CD4-positive, alpha-beta T cell treated with Interleukin-12 subunit alpha and Interleukin-12 subunit beta, for 1 hour (primary cell): ENCODE results near the gene POP5.

Experiments used
- DNase-seq: peaks from one replicate; pipeline ENCODE4 v3.0.0-alpha.2; 2020

The POP5 gene

DNA sequence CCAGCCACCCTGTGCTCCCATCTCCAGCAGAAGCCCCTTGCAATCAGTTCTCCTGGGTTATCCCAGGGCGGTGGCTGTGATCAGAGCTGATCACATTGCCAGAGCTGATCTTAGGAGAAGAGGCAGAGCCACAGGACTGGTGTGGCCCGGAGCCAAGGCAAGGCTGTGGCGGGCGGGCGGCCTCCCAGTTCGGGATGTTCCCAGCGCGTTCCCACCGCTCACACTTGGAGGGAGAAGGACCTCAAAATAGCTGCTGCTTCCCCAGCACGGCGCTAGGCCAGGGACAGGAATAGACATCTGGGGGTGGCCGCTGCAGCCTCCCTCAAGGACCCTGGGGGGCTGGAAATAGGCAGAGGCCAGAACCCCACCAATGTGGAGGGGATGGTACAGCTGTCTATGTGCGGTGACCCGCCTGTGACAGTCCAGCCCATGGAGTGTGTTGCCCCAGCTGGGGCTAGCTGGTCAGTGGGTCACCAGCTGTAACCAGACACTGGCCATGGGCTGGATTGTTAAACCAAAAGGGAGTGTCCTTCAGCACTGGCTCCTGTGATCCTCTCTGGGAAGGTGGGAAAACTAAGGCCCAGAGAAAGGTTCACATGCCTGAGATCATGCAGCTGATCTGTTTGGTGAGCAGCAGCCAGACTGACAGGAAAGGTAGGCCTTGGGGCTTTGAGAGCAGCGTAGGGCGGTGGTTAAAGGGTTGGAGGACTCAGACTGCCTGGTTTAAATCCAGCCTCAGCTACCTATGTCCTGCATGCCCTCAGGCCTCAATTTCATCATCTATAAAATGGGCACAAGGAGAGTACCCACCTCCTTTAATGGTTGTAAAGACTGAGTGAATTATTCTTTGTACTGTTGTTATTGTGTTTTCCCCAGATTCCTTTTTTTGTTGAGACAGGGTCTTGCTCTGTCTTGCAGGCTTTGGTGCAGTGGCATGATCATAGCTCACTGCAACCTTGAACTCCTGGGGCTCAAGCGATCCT, 8.0 kb upstream of the POP5 start:
- DNase-seq, result no peak

DNA sequence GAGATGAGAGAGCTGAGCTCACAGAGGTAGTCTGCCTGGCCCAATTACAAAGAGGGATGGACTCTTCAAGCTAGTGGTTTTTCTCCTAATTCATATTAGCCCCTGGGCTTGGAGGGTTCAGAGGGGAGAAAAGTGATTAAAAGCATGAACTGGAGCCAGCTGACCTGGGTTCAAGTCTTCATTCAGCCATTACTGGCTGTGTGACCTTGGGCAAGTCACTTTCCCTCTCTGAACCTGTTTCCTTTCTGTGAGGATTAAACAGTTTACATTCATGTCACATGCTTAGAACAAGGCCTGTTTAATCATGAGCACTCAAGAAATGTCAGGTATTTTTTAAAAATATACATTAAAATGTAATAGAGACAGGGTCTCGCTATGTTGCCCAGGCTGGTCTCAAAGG, 7.2 kb upstream of the POP5 start:
- no peak for DNase-seq

DNA sequence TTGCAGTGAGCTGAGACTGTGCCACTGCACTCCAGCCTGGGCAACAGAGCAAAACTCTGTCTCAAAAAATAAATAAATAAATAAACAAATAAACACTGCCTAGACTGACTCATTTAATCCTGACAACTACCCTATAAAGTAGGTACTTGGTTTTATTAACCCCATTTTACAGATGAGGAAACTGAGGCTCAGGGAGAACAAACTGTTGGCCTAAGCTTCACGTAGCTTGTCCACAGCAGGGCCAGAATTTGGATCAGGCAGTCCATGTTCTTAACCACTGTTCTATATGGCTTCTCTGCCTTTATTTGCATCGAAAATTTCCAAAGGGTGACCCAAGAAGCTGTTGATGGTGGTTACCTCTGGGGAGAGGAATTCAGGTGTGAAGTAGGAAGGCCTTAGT, 5.7 kb upstream of the POP5 start:
- DNase-seq, result no peak

- DNase-seq, result no peak
Measured at GRCh38 chr12:120586206-120586605, 5.0 kb upstream of the POP5 start.

DNA sequence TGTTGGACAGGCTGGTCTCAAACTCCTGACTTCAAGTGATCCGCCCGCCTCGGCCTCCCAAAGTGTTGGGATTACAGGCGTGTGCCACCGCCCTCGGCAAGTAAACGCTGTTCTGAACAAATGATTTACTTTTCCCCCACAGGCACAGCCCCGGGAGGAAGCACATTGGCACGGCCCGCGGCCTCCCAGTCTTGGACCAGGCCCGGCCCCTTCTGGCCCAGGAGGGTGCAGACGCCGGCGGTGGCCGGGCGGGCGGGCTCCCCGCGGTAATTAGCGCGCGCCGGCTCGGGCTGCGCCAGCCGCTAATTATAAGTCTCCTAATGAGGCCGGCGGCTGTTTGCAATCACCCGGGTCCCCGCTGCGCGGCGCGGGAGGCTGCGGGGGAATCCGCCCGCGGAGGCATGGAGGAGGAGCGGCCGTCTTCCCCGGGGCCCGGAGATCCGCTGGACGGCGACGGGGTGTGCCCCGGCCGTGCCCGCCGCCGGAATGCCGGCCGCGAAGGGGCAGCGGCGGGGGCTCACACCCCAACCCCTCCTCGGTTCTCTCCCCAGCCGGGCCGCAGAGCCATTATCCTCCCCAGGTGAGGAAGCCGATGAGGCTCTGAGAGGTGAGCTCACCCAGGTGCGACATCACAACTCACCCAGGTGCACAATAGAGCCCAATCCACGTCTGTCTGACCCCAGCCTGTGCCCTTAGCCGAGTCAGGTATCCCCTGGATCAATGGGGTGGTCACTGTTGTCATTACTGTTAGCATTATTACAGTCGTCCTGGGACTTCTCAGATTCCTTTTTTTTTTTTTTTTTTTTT, 3.3 kb upstream of the POP5 start:
- peak; percentile 65 for DNase-seq

DNA sequence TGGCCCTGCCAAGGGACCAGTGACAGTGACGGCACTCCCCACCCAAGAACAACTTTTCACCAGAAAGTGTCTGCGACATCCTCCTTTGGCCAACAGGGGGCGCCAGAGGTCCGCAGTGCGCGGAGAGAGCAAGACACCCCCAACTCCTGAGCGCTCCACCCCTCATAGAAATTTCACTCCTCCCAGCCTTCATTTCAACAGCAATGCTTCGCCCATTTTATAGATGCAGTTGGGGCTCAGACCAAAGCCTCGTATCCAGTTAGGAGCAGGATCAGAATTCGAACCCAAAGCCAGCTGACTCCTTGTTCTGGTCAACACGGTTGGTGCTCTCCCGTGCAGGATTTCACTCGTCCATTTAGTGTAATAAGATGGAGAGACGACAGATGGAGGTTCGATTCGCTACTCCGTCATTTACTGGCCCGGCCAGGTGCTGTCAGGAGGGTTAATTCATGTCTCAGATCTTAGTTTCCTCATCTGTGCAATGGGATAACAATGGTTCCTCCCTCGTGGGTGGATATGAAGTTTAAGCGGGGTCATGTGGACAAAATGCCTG, 2.4 kb upstream of the POP5 start:
- DNase-seq, result peak; percentile 83

DNA sequence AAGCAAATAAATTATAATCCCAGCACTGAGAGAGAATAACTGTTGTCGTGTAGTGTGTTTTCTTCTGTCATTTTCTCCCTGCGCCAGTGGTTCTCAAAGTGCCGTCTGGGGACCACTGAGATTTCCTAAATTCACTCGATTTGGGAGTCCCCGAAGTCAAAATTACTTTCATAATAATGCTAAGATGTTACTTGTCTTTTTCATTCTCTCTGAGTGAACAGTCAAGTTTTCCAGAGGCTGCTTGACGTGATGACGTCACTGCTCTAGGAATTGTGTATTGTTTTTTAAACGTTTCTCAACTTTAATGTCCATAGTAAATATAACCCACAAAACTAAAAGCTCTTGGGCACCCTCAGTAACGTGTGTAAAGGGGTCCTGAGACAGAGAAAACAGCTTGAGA, 796 bp upstream of the POP5 start:
- DNase-seq, result no peak

- DNase-seq, result no peak
Measured at GRCh38 chr12:120579179-120579578, 2.0 kb downstream of the POP5 start.

GRCh38 chr12:120574106-120574505, 7.1 kb downstream of the POP5 start:
- DNase-seq, result no peak

GRCh38 chr12:120573560-120573959, 7.6 kb downstream of the POP5 start:
- no peak for DNase-seq

GRCh38 chr12:120571299-120571698, 9.9 kb downstream of the POP5 start:
- DNase-seq, result no peak

DNA sequence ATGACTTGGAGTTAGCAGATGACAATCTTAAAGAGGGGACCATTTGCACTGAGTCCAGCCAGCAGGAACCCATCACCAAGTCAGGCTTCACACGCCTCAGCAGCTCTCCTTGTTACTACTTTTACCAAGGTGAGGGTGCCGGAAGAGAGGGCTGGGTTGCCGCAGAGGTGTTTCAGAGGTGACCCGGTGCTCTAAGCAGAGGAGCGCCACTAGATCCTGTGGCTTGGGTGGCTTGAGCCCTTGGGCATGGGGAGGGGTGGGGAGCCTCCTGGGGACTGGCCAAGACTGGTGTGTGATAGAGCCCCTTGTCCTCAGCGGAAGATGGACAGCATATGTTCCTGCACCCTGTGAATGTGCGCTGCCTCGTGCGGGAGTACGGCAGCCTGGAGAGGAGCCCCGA, 17.7 kb downstream of the POP5 start:
- DNase-seq, result no peak

DNA sequence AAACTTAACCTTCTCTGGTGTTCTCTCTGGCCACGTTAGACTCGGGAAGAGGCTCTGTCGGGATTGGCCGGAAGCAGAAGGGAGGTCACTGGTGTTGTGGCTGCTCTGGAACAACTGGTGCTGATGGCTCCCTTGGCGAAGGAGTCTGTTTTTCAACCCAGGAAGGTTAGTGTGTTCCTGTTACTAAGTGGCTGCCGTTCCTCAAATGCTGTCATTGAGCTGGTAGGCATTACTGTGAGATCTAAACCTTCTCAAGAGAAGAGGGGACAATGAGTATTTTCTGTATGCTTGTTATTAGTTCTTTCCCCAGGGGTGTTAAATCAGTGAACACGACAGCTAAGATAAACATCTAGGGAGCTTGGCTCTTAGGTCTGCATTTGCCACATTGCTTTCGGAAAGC, 18.3 kb downstream of the POP5 start:
- DNase-seq, result no peak

DNA sequence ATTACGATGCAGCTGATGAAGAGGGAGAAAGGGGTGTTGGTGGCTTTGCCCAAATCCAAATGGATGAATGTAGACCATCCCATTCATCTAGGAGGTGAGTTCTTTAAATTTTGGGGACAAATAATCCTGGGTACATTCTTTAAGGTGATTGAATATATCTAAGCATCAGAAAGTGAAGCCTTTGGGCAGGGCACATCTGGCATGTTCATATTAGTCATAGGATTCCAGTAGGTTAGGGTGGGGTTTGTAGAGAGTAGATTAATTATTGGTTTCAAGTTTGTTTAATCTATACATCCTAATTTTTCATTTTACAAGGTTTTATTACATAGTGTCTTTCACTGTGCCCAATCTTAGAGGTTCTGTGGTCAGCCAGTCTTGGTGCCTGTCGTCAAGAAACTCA, 23.6 kb downstream of the POP5 start:
- DNase-seq, result no peak

- DNase-seq, result no peak
Measured at GRCh38 chr12:120554678-120555077, 26.5 kb downstream of the POP5 start.

- no peak for DNase-seq
Measured at GRCh38 chr12:120546050-120546386, 35.2 kb downstream of the POP5 start.

- DNase-seq, result no peak
Measured at GRCh38 chr12:120544691-120545090, 36.5 kb downstream of the POP5 start.

DNA sequence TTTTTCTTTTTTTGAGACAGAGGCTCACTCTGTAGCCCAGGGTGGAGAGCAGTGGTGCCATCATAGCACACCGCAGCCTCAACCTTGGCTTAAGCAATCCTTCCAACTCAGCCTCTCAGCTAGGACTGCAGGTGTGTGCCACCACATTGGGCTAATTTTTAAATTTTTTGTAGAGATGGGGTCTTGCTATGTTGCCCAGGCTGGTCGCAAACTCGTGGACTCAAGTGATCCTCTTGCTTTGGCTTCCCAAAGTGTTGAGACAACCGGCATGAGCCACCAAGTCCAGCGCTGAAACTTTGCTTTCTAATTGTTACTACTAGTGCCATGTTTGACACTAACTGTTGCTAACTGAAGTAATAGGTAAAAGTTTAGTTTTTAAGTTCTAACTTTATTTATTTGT, 39.0 kb downstream of the POP5 start:
- no peak for DNase-seq

GRCh38 chr12:120540445-120540844, 40.8 kb downstream of the POP5 start:
- DNase-seq, result no peak

- DNase-seq, result no peak
Measured at GRCh38 chr12:120539303-120539702, 41.9 kb downstream of the POP5 start.

GRCh38 chr12:120538281-120539156, 42.7 kb downstream of the POP5 start:
- DNase-seq, result no peak

GRCh38 chr12:120537856-120538220, 43.4 kb downstream of the POP5 start:
- DNase-seq, result no peak
